Naive thymus-derived CD8-positive, alpha-beta T cell (primary cell): ENCODE data around the gene FIP1L1. TPM values are rescaled to one million over a fixed set of nuclear protein-coding genes. Genes with fewer than 3 reads are reported as not detected.
"Not testable (repeated sequence)": the region's sequence is repeated elsewhere in the genome, so short reads cannot be mapped to it uniquely, and the experiment has no call there.

Experiments used
- ATAC-seq, 2 donors: fragments of 150-1000 bp; cut with Tn5 transposase in 1 of 2; sonication (Bioruptor Pico), chemical (Tn5 transposase) in 1 of 2; 1 replicate in 1 of 2; 2 replicates in 1 of 2; pipeline ENCODE4 v1.10.0; 2021; ENCODE audit warnings: mild to moderate bottlenecking in 2 of 2, moderate library complexity in 2 of 2
- POLR2A ChIA-PET: fragments of 350-600 bp; sonication (Branson Sonifier 250); formaldehyde crosslinking; loops from one replicate; lab custom pipeline; 2021; ENCODE audit warnings: antibody characterized with exemption; lab: Charles Lee
- DNase-seq, 10 donors: peaks; one replicate each; pipeline versions ENCODE4 v3.0.0 to v3.0.0-alpha.2; 2020 to 2022
- H3K27ac Mint-ChIP-seq, 10 donors: one replicate each; pipeline ENCODE4 v1.8.0; 2020 to 2022; ENCODE audit warnings: mild to moderate bottlenecking in 10 of 10, mixed read lengths in 10 of 10, moderate library complexity in 4 of 10, inconsistent platforms in 1 of 10
- H3K27me3 Mint-ChIP-seq, 5 donors: one replicate each; pipeline ENCODE4 v1.8.0; 2021 to 2022; ENCODE audit warnings: mixed read lengths in 5 of 5
- H3K36me3 Mint-ChIP-seq, 3 donors: one replicate each; pipeline ENCODE4 v1.8.0; 2020 to 2022; ENCODE audit warnings: mixed read lengths in 3 of 3, mild to moderate bottlenecking in 2 of 3, inconsistent platforms in 1 of 3
- H3K4me1 Mint-ChIP-seq, 4 donors: one replicate each; pipeline ENCODE4 v1.8.0; 2021 to 2022; ENCODE audit warnings: mixed read lengths in 4 of 4
- H3K4me3 Mint-ChIP-seq, 10 donors: one replicate each; pipeline ENCODE4 v1.8.0; 2020 to 2022; ENCODE audit warnings: mild to moderate bottlenecking in 10 of 10, mixed read lengths in 10 of 10, moderate library complexity in 6 of 10, inconsistent platforms in 1 of 10
- H3K9me3 Mint-ChIP-seq, 9 donors: one replicate each; pipeline ENCODE4 v1.8.0; 2020 to 2022; ENCODE audit warnings: mixed read lengths in 9 of 9, mild to moderate bottlenecking in 3 of 9, inconsistent platforms in 1 of 9, moderate library complexity in 1 of 9
- polyA plus RNA-seq, 3 donors: library from polyadenylated mRNA; unstranded; fragments of 300-500 nt; fragmentation: Illumina TruSeq; gene quantifications; one replicate each; pipeline ENCODE4 v1.2.3, GENCODE V29; 2021
- total RNA-seq, 8 experiments: library from RNA in 2 of 8; stranded (reverse) in 2 of 8; gene quantifications; one replicate each; pipeline ENCODE4 v1.2.3 and lab custom pipeline; 2021 to 2026

FIP1L1 gene, protein sequence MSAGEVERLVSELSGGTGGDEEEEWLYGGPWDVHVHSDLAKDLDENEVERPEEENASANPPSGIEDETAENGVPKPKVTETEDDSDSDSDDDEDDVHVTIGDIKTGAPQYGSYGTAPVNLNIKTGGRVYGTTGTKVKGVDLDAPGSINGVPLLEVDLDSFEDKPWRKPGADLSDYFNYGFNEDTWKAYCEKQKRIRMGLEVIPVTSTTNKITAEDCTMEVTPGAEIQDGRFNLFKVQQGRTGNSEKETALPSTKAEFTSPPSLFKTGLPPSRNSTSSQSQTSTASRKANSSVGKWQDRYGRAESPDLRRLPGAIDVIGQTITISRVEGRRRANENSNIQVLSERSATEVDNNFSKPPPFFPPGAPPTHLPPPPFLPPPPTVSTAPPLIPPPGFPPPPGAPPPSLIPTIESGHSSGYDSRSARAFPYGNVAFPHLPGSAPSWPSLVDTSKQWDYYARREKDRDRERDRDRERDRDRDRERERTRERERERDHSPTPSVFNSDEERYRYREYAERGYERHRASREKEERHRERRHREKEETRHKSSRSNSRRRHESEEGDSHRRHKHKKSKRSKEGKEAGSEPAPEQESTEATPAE
- total RNA-seq (10 to 100 TPM; 88.0 to 91.7 TPM), polyA plus RNA-seq (10 to 100 TPM; 55.3 to 72.2 (median 65.7) TPM), total RNA-seq (lab: John Stamatoyannopoulos, UW) (50.9 to 86.6 (median 77.1) reads per million in 6 experiments)

DNA sequence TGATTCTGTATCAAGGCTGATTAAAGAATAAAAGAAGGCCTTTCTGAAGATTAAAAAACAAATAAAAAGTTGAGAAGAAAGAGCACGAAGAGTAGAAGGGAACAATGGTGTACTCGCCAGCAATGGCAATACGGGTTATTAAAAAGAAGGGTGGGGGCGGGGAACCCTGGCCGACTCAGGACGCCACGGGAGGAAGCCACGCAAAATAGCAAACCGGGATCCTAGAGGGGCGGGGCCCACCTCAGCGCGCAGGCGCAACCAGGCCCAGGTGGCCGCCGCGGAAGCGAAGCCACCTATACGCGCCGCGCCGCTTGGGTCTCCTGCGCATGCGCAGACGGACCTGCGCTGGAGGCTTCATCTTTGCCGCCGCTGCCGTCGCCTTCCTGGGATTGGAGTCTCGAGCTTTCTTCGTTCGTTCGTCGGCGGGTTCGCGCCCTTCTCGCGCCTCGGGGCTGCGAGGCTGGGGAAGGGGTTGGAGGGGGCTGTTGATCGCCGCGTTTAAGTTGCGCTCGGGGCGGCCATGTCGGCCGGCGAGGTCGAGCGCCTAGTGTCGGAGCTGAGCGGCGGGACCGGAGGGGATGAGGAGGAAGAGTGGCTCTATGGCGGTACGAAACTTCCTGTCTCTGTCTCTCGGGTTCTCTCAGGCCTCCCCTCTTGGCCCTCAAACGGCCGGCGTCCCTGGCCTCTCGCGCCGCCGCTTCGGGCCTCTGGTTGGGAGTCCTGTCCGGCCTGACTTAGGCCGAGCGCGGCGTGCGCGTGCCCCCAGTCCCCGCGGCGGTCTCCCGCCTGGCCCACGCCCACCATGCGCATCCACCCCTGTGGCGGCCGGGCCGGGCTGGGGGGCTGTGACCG lies at the start of gene FIP1L1:
Gene FIP1L1, plus strand, starts transcription at position 323 of the 852 bp plus-strand sequence. Its CDS starts 198 bp downstream, at position 521.
- Mint-ChIP-seq H3K36me3 (peaks cover 0 to 16% (median 3%) of the 10 kb centered on the region in 3 donors), H3K27ac (peak within 1 kb of the TSS; percentile 97 to 100 (median 99)), H3K9me3 (no peaks in the 10 kb centered on the region), H3K4me1 (peaks cover 12 to 46% (median 40%) of the 10 kb centered on the region in 4 donors), H3K4me3 (peak within 1 kb of the TSS; percentile 95 to 100 (median 99)), H3K27me3 (peaks cover under 1 to 9% (median 6%) of the 10 kb centered on the region in 5 donors)
- ATAC-seq (peak; percentile 93 to 94), DNase-seq (peak; percentile 91 to 98 (median 96))
- POLR2A ChIA-PET = interaction anchor here (0.8 to 3.1 kb wide), 5 partner anchors 11 to 686 kb away, joined by 3 to 23 read pairs (median 3); partner anchors contain the start of gene SCFD2

DNA sequence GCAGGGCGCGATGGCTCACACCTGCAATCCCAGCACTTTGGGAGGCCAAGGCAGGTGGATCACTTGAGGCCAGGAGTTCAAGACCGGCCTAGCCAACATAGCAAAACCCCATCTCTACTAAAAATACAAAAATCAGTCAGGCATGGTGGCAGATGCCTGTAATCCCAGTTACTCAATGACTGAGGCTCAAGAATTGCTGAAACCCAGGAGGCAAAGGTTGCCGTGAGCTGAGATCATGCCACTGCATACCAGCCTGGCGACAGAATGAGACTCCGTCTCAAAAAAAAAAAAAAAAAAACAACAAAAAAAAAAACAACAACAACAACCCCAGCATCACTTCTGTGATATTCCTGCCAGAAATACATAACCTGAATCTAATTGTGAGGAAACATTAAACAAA lies 42.5 kb upstream of the FIP1L1 start:
- H3K4me1 Mint-ChIP-seq, ATAC-seq, H3K27ac Mint-ChIP-seq, H3K4me3 Mint-ChIP-seq, POLR2A ChIA-PET, DNase-seq, H3K27me3 Mint-ChIP-seq: not testable (repeated sequence)
- Mint-ChIP-seq H3K36me3 (peaks cover 13 to 37% (median 35%) of the 10 kb centered on the region in 3 donors), H3K9me3 (peaks cover 0 to 25% (median 2%) of the 10 kb centered on the region in 9 donors)

DNA sequence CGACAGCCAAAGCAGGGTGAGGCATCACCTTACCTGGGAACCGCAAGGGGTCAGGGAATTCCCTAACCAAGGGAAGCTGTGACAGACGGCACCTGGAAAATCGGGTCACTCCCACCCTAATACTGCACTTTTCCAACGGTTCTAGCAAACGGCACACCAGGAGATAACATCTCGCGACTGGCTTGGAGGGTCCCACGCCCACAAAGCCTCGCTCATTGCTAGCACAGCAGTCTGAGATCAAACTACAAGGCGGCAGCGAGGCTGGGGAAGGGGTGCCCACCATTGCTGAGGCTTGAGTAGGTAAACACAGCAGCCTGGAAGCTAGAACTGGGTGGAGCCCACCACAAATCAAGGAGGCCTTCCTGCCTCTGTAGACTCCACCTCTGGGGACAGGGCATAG lies 37.3 kb upstream of the FIP1L1 start:
- Mint-ChIP-seq H3K4me1 (peaks cover 2 to 24% (median 13%) of the 10 kb centered on the region in 4 donors), H3K36me3 (peaks cover 23 to 78% (median 61%) of the 10 kb centered on the region in 3 donors), H3K9me3 (peaks cover 0 to 66% (median 30%) of the 10 kb centered on the region in 9 donors)
- H3K4me3 Mint-ChIP-seq, H3K27me3 Mint-ChIP-seq, H3K27ac Mint-ChIP-seq, ATAC-seq, POLR2A ChIA-PET, DNase-seq: not testable (repeated sequence)

DNA sequence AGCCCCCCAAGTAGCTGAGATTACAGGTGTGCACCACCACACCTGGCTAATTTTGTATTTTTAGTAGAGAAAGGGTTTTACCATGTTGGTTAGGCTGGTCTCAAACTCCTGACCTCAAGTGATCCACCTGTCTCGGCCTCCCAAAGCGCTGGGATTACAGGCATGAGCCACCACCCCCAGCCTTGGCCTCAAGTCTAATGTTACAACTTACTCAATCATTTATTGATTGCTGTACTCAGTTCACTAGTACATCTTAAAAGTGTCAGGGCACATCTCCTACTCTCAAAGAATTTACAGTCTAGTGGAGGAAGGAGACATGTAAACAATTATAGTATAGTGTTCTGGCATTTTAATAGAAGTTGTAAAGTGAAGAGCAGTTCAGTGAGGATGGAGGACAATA lies 31.0 kb upstream of the FIP1L1 start:
- ATAC-seq, H3K4me3 Mint-ChIP-seq, POLR2A ChIA-PET, H3K27ac Mint-ChIP-seq, DNase-seq, H3K27me3 Mint-ChIP-seq: not testable (repeated sequence)
- Mint-ChIP-seq H3K4me1 (peaks cover 2 to 26% (median 17%) of the 10 kb centered on the region in 4 donors), H3K9me3 (peaks cover 0 to 54% (median 22%) of the 10 kb centered on the region in 9 donors), H3K36me3 (peaks cover 25 to 83% (median 79%) of the 10 kb centered on the region in 3 donors)

DNA sequence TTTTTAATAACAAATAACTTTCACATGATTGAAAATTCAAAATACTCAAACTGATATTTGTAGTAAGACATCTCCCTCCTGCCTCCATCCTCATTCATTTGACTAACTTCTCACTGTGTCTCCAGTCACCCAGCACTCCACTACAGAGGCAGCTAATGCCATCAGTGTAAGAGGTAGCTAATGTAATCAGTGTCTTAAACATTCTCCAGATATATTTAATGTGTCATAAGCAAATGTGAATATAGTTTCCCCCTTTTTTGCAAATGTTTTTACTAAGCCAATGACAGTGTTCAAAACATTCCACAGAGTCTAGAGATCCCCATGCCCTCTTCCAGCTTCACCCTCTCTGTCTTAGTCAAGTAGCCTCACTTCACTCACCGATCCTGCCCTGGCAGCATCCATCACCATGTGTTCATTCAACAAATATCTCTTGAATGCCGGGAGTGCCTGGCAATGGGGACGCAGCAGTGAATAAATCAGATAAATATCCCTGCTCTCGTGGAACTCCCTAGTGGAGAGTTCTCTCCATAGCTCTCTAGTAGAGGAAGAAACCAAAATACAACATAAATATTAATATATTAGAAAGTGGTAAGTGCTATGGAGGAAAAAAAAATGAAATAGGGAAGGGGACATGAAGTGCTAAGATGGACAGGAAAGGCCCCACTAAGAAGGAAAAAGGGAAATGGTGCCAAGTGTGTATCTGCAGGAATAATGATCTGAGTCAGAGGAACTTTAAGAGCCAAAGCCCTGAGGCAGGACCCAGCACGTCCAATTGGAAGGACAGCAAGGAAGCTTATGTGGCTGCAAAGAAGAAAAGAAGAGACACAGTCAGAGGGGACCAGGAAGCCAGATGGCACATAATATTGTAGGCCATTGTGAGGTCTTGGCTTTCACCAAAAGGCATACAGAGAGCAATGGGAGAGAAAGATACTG lies 30.3 kb upstream of the FIP1L1 start:
- POLR2A ChIA-PET = no interaction called here
- H3K4me1 Mint-ChIP-seq = peaks cover 2 to 18% (median 17%) of the 10 kb centered on the region in 4 donors
- peaks cover 23 to 79% (median 78%) of the 10 kb centered on the region in 3 donors for H3K36me3 Mint-ChIP-seq
- DNase-seq (no peak), ATAC-seq (no peak)
- no peak overlapping the region for H3K4me3 Mint-ChIP-seq
- H3K27me3 Mint-ChIP-seq = no peaks in the 10 kb centered on the region
- peaks cover 0 to 46% (median 14%) of the 10 kb centered on the region in 9 donors for H3K9me3 Mint-ChIP-seq
- H3K27ac Mint-ChIP-seq = peak overlapping the region in 3 of 10 donors; percentile 33 to 41 (median 40)

DNA sequence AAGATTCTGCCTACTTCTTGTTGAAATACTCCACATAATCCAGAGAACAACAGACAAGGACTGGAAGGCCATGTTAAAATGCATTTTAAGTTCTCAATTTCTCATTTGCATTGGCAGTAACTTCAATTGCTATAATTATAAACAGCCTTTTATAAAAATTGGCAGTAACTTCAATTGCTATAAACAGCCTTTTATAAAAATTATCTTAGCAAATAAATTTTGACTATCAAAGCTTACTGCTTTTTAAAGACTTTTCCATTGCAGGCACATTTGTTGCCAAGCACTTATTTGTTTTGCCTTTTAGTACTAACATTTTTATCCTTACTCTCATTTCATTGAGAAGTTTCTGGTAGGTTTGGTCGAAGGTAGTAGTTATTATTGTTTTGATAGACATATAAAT lies 29.4 kb upstream of the FIP1L1 start:
- no peak overlapping the region for H3K4me3 Mint-ChIP-seq
- H3K27me3 Mint-ChIP-seq = no peaks in the 10 kb centered on the region
- peaks cover 0 to 38% (median 5%) of the 10 kb centered on the region in 9 donors for H3K9me3 Mint-ChIP-seq
- peaks cover 2 to 16% (median 13%) of the 10 kb centered on the region in 4 donors for H3K4me1 Mint-ChIP-seq
- H3K27ac Mint-ChIP-seq = peak overlapping the region in 1 of 10 donors; percentile 40
- peaks cover 27 to 83% (median 79%) of the 10 kb centered on the region in 3 donors for H3K36me3 Mint-ChIP-seq
- POLR2A ChIA-PET = no interaction called here
- ATAC-seq (no peak), DNase-seq (no peak)

DNA sequence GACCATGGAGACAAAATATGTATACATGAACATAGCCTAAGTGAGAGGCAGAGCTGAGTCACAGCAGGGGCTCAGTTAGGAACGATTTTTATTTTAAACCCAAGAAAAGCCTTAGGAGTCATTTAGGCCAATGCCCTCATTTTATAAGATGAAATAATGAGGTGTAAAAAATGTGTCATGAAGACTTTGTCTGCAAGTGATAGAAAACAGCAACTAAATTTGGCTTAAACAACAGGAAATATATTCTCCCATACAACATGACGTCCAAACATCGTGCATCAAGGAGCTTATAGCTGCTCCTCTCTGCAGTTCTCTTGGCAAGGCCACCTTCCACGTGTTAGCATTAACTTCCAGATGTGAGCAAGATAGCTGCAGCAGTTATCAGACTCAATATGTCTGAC lies 28.4 kb upstream of the FIP1L1 start:
- peaks cover 27 to 78% (median 69%) of the 10 kb centered on the region in 3 donors for H3K36me3 Mint-ChIP-seq
- no peak overlapping the region for H3K27ac Mint-ChIP-seq
- peaks cover 0 to 27% (median 0%) of the 10 kb centered on the region in 9 donors for H3K9me3 Mint-ChIP-seq
- POLR2A ChIA-PET = no interaction called here
- no peak for ATAC-seq
- no peak overlapping the region for H3K4me3 Mint-ChIP-seq
- DNase-seq = no peak
- no peaks in the 10 kb centered on the region for H3K27me3 Mint-ChIP-seq
- peaks cover 0 to 12% (median 7%) of the 10 kb centered on the region in 4 donors for H3K4me1 Mint-ChIP-seq

DNA sequence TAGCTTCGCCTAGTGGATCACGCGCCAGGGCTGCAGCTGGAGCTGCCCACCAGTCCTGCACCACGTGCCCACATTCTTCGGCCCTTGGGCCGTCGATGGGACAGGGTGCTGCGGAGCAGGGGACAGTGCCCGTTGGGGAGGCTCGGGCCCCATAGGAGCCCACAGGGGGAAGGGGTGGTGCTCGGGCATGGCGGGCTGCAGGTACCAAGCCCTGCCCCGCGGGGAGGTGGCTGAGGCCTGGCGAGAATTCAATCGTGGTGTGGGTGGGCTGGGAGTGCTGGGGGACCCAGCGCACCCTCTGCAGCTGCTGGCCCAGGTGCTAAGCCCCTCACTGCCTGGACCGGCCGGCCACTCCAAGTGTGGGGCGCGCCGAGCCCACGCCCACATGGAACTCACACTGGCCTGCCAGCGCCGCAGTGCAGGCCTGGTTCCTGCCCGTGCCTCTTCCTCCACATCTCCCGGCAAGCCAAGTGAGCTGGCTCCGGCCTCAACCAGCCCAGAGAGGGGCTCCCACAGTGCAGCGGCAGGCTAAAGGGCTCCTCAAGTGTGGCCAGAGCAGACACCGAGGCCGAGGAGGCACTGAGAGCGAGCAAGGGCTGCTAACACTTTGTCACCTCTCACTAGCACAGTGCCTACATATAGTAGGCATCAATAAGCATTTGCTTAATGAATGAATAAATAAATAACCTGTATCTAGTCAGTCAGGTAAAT lies 23.3 kb upstream of the FIP1L1 start:
- H3K27ac Mint-ChIP-seq = no peak overlapping the region
- no peaks in the 10 kb centered on the region for H3K9me3 Mint-ChIP-seq
- peaks cover 12 to 64% (median 41%) of the 10 kb centered on the region in 3 donors for H3K36me3 Mint-ChIP-seq
- DNase-seq = no peak
- H3K4me1 Mint-ChIP-seq = peaks cover 10 to 17% (median 15%) of the 10 kb centered on the region in 4 donors
- POLR2A ChIA-PET = no interaction called here
- H3K4me3 Mint-ChIP-seq = no peak overlapping the region
- H3K27me3 Mint-ChIP-seq = no peaks in the 10 kb centered on the region
- ATAC-seq = no peak

DNA sequence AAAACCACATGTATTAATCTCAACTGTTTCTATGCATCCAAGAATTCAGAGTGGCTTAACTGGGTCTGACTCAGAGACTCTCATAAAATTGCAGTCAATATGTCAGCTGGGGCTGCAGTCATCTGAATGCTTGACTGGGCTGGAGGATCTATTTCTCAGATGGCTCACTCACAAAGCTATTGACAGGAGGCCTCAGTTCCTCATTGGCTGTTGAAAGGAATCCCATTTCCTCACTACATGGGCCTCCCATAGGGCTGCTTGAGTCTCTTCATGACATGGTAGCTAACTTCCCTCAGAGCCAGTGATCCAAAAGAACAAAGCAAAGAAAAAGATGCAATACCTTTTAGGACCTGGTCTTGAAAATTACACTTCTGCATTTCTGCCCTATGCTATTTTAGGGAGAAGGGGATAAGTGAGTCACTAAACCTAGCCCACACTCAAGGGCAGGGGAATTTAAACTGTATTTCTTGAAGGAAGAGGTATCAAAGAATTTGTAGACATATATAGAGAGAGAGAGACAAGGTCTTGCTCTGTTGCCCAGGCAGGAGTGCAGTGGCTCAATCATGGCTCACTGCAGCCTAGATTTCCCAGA lies 21.4 kb upstream of the FIP1L1 start:
- no peak for DNase-seq
- Mint-ChIP-seq H3K36me3 (peaks cover 10 to 50% (median 26%) of the 10 kb centered on the region in 3 donors), H3K9me3 (no peaks in the 10 kb centered on the region), H3K4me1 (peaks cover 27 to 30% (median 28%) of the 10 kb centered on the region in 4 donors), H3K4me3 (no peak overlapping the region), H3K27ac (peak overlapping the region in 1 of 10 donors; percentile 14), H3K27me3 (no peaks in the 10 kb centered on the region)
- POLR2A ChIA-PET = interaction anchor here (0.7 kb wide), 1 partner anchor 826 kb away, joined by 5 read pairs; no protein-coding TSS in a partner anchor
- no peak for ATAC-seq

DNA sequence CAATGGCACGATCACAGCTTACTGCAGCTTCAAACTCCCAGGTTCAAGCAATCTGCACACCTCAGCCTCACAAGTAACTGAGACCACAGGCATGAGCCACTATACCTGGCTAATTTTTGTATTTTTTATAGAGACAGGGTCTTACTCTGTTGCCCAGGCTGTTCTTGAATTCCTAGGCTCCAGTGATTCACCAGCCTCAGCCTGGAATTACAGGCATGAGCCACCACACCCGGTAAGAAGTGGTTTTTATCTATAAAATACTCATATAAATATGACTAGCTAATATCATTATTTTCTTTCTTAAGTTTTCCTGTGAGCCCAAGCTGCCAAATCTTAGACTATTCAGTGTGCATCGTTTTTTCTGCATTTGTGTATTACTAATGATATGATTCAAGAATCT lies 16.0 kb upstream of the FIP1L1 start:
- no peak for ATAC-seq
- Mint-ChIP-seq H3K4me1 (peaks cover 40 to 70% (median 64%) of the 10 kb centered on the region in 4 donors), H3K4me3 (peak overlapping the region in 3 of 10 donors; percentile 1 to 81 (median 29)), H3K36me3 (peaks cover 0 to 18% (median 6%) of the 10 kb centered on the region in 3 donors), H3K9me3 (no peaks in the 10 kb centered on the region), H3K27me3 (no peaks in the 10 kb centered on the region), H3K27ac (peak overlapping the region in 3 of 10 donors; percentile 15 to 27 (median 18))
- POLR2A ChIA-PET = no interaction called here
- DNase-seq = no peak
